Calu3 (cell line): Measurements from ENCODE around the gene AP1M1. TPM values are rescaled to one million over a fixed set of nuclear protein-coding genes. Genes with fewer than 3 reads are reported as not detected.

Experiments used
- BruUV-seq: library from RNA; stranded (reverse); fragments of 400-500 nt; replicated peaks from 2 replicates; lab custom pipeline; 2021; lab: Mats Ljungman, UMichigan
- CTCF ChIA-PET: fragments of 300-600 bp; sonication (Branson Sonifier 250); formaldehyde crosslinking; loops from one replicate; lab custom pipeline; 2022; ENCODE audit warnings: antibody characterized with exemption; lab: Charles Lee
- DNase-seq: peaks from one replicate; pipeline ENCODE4 v3.0.0; 2022
- H3K27ac Mint-ChIP-seq: one replicate; pipeline ENCODE4 v1.8.0; 2022; ENCODE audit warnings: mixed read lengths; ENCODE audit not compliant: unreplicated experiment
- H3K27me3 Mint-ChIP-seq: one replicate; pipeline ENCODE4 v1.8.0; 2022; ENCODE audit warnings: mixed read lengths; ENCODE audit not compliant: unreplicated experiment
- H3K36me3 Mint-ChIP-seq: one replicate; pipeline ENCODE4 v1.8.0; 2022; ENCODE audit warnings: mild to moderate bottlenecking, moderate library complexity, mixed read lengths; ENCODE audit not compliant: insufficient read depth, unreplicated experiment
- H3K4me1 Mint-ChIP-seq: one replicate; pipeline ENCODE4 v1.8.0; 2022; ENCODE audit warnings: mild to moderate bottlenecking, low read depth, mixed read lengths; ENCODE audit not compliant: unreplicated experiment
- H3K4me3 Mint-ChIP-seq: one replicate; pipeline ENCODE4 v1.8.0; 2022; ENCODE audit warnings: mild to moderate bottlenecking, low read depth, moderate library complexity, mixed read lengths; ENCODE audit not compliant: unreplicated experiment
- H3K9me3 Mint-ChIP-seq: one replicate; pipeline ENCODE4 v1.8.0; 2022; ENCODE audit warnings: low read depth, mixed read lengths; ENCODE audit not compliant: unreplicated experiment
- intact Hi-C: fragments of 100-400 bp; cut with micrococcal nuclease; formaldehyde crosslinking; loops from one replicate; pipeline ENCODE4 v1.10.0; 2022; ENCODE audit not compliant: unreplicated experiment
- total RNA-seq: library from RNA; stranded (reverse); gene quantifications from 2 replicates; pipeline ENCODE4 v1.2.3, GENCODE V29; 2022
- TF ChIP-seq, protein P1 (sequence below): fragments of 200-600 bp; IDR thresholded peaks from one replicate; pipeline ENCODE4 v1.8.0; 2022; ENCODE audit warnings: antibody characterized with exemption; ENCODE audit not compliant: unreplicated experiment

Gene AP1M1
- total RNA-seq, 1 experiment from 2014 or later = 31.5 TPM

DNA sequence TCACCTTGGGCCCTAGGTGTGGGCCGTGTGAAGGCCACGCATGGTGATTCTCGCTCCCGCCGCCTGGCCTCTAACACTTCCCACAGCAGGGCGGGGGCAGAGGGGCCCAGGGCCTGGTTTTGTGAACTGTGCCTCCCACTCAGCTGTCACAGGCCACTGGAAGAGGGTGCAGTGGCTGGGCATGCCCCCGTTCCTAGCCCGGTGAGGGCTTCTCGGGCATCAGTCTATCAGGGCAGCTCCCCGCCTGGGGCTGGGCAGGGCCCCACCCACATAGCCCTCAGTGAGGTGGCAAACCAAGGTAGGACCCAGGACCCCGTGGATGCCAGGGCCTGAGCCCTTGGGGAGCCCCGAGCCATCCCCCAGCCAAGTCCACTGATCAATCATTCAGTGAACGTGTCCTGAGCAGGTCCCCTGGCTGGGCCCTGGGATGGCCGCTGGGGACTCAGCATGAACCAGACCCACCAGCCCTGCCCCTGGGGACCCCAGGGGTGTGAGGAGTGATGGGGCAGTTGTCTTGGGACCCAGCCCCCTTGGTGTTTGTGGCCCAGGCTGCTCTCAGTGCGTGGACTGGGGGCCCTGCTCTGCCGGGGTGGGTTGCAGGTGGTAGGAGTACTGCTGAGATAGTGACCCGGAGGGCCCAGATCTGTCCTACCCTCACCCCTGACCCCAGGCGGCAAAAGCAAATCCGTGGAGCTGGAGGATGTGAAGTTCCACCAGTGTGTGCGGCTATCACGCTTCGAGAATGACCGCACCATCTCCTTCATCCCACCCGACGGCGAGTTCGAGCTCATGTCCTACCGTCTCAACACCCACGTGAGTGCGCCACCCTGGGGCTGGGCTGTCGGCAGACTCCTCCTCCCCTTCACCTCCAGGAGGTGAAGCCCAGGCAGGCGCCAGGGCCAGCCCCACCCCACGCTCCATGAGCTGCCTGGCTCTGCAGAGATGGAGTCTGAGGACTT lies 29.4 kb downstream of the AP1M1 start:
- Mint-ChIP-seq H3K4me3 (no peak overlapping the region), H3K27ac (no peak overlapping the region), H3K36me3 (peaks cover 3% of the 10 kb centered on the region), H3K9me3 (no peaks in the 10 kb centered on the region), H3K4me1 (no peaks in the 10 kb centered on the region), H3K27me3 (no peaks in the 10 kb centered on the region)
- CTCF ChIA-PET = no interaction called here
- DNase-seq = no peak
- intact Hi-C loops = no loop called here
- no TSS peak for BruUV-seq
- TF ChIP-seq, protein P1, sequence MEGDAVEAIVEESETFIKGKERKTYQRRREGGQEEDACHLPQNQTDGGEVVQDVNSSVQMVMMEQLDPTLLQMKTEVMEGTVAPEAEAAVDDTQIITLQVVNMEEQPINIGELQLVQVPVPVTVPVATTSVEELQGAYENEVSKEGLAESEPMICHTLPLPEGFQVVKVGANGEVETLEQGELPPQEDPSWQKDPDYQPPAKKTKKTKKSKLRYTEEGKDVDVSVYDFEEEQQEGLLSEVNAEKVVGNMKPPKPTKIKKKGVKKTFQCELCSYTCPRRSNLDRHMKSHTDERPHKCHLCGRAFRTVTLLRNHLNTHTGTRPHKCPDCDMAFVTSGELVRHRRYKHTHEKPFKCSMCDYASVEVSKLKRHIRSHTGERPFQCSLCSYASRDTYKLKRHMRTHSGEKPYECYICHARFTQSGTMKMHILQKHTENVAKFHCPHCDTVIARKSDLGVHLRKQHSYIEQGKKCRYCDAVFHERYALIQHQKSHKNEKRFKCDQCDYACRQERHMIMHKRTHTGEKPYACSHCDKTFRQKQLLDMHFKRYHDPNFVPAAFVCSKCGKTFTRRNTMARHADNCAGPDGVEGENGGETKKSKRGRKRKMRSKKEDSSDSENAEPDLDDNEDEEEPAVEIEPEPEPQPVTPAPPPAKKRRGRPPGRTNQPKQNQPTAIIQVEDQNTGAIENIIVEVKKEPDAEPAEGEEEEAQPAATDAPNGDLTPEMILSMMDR = no peak

DNA sequence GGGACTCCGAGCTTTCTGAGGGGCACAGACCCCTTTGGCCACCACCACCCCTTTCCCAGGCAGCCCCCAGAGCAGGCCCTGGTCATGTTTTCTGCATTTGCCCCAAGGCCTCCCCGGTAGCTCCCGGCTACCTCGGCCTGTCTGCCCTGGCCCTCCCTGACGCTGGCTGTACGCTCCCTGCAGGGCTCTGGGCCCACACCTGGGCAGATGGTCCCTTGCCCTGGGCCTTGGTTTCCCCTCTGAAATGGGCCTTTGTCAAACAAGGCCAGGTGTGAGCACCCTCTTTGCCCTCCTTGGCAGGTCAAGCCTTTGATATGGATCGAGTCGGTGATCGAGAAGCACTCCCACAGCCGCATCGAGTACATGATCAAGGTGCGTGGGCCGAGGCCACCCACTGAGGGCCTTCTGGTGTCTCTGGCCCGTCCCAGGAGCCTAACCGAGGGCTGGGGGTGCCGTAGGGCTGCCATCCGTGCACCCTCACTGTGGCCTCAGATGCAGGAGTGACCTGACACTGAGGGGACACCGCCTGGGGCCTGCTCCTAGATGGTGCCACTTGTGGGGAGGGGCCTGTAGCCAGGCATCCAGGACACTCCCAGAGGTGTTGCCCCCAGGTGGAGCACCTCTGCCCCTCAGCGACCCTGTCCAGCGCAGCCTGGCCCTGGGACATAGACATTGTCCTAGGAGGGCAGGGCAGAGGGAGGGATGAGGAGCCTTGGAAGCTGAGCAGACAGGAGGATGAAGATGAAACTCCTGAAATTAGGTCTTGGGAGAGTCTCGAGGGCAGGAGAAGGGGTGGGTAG lies 30.3 kb downstream of the AP1M1 start:
- DNase-seq = no peak
- CTCF ChIA-PET = no interaction called here
- TF ChIP-seq, protein P1 = no peak
- Mint-ChIP-seq H3K27me3 (no peaks in the 10 kb centered on the region), H3K36me3 (peaks cover 7% of the 10 kb centered on the region), H3K27ac (no peak overlapping the region), H3K4me1 (no peaks in the 10 kb centered on the region), H3K4me3 (no peak overlapping the region), H3K9me3 (no peaks in the 10 kb centered on the region)
- intact Hi-C loops = no loop called here
- BruUV-seq = no TSS peak

DNA sequence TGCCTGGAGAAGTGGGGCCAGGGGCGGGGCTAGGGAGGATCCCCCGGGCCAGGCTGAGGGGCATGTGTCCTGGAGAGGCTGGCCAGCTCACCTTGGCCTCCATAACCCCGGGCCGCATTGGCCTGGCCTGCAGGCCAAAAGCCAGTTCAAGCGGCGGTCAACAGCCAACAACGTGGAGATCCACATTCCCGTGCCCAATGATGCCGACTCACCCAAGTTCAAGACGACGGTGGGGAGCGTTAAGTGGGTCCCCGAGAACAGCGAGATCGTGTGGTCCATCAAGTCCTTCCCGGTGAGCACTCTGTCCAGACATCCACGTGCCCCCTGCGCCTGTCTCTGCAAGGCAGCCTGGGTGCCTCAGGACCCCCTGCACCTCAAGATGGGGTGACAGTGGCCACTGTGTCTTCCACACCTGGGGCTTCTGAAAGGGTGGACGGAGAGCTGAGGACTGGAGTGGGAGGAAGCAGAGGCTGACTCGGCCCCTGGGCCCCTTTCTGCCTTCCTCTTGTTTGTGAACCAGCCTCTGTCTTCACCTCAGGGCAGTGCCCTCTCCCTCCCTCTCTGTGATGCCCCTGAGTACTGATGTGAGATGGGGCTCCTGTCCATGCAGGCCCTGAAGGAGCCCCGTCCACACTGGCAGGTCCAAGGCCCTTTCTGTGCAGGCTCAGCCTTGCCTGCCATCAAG lies 31.1 kb downstream of the AP1M1 start:
- Mint-ChIP-seq H3K27me3 (no peaks in the 10 kb centered on the region), H3K4me3 (no peak overlapping the region), H3K27ac (no peak overlapping the region), H3K9me3 (no peaks in the 10 kb centered on the region), H3K36me3 (peaks cover 7% of the 10 kb centered on the region), H3K4me1 (no peaks in the 10 kb centered on the region)
- TF ChIP-seq, protein P1 = no peak
- BruUV-seq = no TSS peak
- CTCF ChIA-PET = no interaction called here
- intact Hi-C loops = no loop called here
- no peak for DNase-seq

DNA sequence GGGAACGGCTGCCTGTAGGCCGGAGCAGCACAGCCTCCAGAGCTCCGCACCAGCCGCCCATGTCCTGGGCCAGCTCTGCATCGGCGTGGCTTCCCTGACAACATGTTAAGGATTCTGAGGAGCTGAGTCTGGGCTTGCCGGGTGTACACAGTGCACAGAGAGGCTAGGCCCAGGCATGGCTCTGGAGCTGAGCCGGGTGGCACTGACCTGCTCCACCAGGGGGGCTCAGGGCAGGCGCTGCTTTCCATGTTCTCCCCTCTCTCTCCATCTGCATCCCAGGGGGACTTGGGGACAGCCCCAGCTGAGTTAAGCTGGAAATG lies 31.6 kb downstream of the AP1M1 start:
- no peak for DNase-seq
- Mint-ChIP-seq H3K27ac (no peak overlapping the region), H3K27me3 (no peaks in the 10 kb centered on the region), H3K9me3 (no peaks in the 10 kb centered on the region), H3K36me3 (peaks cover 7% of the 10 kb centered on the region), H3K4me3 (no peak overlapping the region), H3K4me1 (no peaks in the 10 kb centered on the region)
- no TSS peak for BruUV-seq
- CTCF ChIA-PET = no interaction called here
- TF ChIP-seq, protein P1 = no peak
- intact Hi-C loops = no loop called here
